Adipocyte (in vitro differentiated cells): ENCODE data around the gene ZNF736.
"Not testable (repeated sequence)": the region's sequence is repeated elsewhere in the genome, so short reads cannot be mapped to it uniquely, and the experiment has no call there.

Source experiments
- DNase-seq: peaks from one replicate; pipeline ENCODE4 v3.0.0-alpha.2; 2015; ENCODE audit warnings: low read depth
- H3K27me3 ChIP-seq: replicated peaks from 2 replicates; pipeline ENCODE4 v1.7.0; 2013; ENCODE audit warnings: mild to moderate bottlenecking, low read length, moderate library complexity; ENCODE audit not compliant: control insufficient read depth, insufficient read depth
- H3K36me3 ChIP-seq: 2 replicates; pipeline ENCODE4 v1.7.0; 2013; ENCODE audit warnings: low read length, mild to moderate bottlenecking, moderate library complexity; ENCODE audit not compliant: control insufficient read depth, insufficient read depth, severe bottlenecking
- H3K4me1 ChIP-seq: 2 replicates; pipeline ENCODE4 v1.7.0; 2013; ENCODE audit warnings: mild to moderate bottlenecking, low read length, moderate library complexity; ENCODE audit not compliant: control insufficient read depth, insufficient read depth
- H3K4me3 ChIP-seq: 2 replicates; pipeline ENCODE4 v1.7.0; 2013; ENCODE audit warnings: mild to moderate bottlenecking, low read length, moderate library complexity
- H3K9ac ChIP-seq: 2 replicates; pipeline ENCODE4 v1.7.0; 2013; ENCODE audit warnings: mild to moderate bottlenecking, low read length, moderate library complexity
- H3K9me3 ChIP-seq: 2 replicates; pipeline ENCODE4 v1.7.0; 2013; ENCODE audit warnings: mild to moderate bottlenecking, low read length, moderate library complexity; ENCODE audit not compliant: control insufficient read depth

The ZNF736 gene

GRCh38 chr7:64313740-64314491 is at the start of gene ZNF736:
TSS of gene ZNF736 (plus strand) at chr7:64313961. CDS start at chr7:64314151, 190 bp downstream.
- peaks cover 3% of the 10 kb centered on the region for H3K9me3 ChIP-seq
- H3K4me1 ChIP-seq = peaks cover 11% of the 10 kb centered on the region
- peaks cover 2% of the 10 kb centered on the region for H3K36me3 ChIP-seq
- peak within 1 kb of the TSS; percentile 93 for H3K9ac ChIP-seq
- peak within 1 kb of the TSS; percentile 96 for H3K4me3 ChIP-seq
- DNase-seq = peak; percentile 93
- H3K27me3 ChIP-seq = no peaks in the 10 kb centered on the region

GRCh38 chr7:64266341-64266919 is 47.3 kb upstream of the ZNF736 start:
- no peak overlapping the region for H3K9ac ChIP-seq
- no peaks in the 10 kb centered on the region for H3K27me3 ChIP-seq
- no peaks in the 10 kb centered on the region for H3K4me1 ChIP-seq
- no peak for DNase-seq
- no peaks in the 10 kb centered on the region for H3K36me3 ChIP-seq
- peaks cover 74% of the 10 kb centered on the region for H3K9me3 ChIP-seq
- no peak overlapping the region for H3K4me3 ChIP-seq

- Histone ChIP-seq H3K4me3 (no peak overlapping the region), H3K4me1 (no peaks in the 10 kb centered on the region), H3K36me3 (no peaks in the 10 kb centered on the region), H3K27me3 (no peaks in the 10 kb centered on the region), H3K9ac (no peak overlapping the region), H3K9me3 (peaks cover 29% of the 10 kb centered on the region)
- no peak for DNase-seq
Observed at GRCh38 chr7:64277630-64278029, 36.1 kb upstream of the ZNF736 start.

GRCh38 chr7:64294701-64295420 is 18.9 kb upstream of the ZNF736 start:
- Histone ChIP-seq H3K9me3 (peaks cover 6% of the 10 kb centered on the region), H3K27me3 (no peaks in the 10 kb centered on the region), H3K36me3 (no peaks in the 10 kb centered on the region), H3K4me1 (no peaks in the 10 kb centered on the region), H3K9ac (no peak overlapping the region), H3K4me3 (no peak overlapping the region)
- DNase-seq = no peak

DNA sequence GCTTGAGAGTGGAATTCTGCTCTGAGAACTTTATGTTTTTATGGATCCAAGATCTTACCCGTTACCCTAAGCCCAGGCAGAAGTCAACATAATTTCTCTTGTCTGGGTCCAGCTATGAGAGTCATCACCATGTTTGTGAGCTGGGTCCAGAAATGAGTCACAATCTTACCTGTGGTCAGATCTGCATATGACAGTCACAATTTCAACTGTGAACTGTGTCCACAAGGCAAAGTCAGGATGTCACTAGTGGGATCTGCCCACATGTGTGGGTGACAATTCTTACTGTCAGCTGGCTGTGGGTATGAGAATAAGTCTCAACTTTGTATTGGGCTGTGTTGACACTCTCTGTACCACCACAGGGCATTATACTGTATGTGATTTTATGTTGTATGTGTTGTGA is 16.3 kb upstream of the ZNF736 start:
- DNase-seq, H3K27me3 ChIP-seq, H3K4me1 ChIP-seq, H3K36me3 ChIP-seq, H3K4me3 ChIP-seq, H3K9ac ChIP-seq, H3K9me3 ChIP-seq: not testable (repeated sequence)

- DNase-seq = no peak
- Histone ChIP-seq H3K27me3 (no peaks in the 10 kb centered on the region), H3K9ac (no peak overlapping the region), H3K9me3 (no peaks in the 10 kb centered on the region), H3K4me1 (no peaks in the 10 kb centered on the region), H3K4me3 (no peak overlapping the region), H3K36me3 (no peaks in the 10 kb centered on the region)
Observed at GRCh38 chr7:64300641-64301405, 12.9 kb upstream of the ZNF736 start.

GRCh38 chr7:64307254-64308015 is 6.3 kb upstream of the ZNF736 start:
- H3K27me3 ChIP-seq = no peaks in the 10 kb centered on the region
- H3K9ac ChIP-seq = peak overlapping the region; percentile 89
- H3K4me3 ChIP-seq = peak overlapping the region; percentile 87
- no peaks in the 10 kb centered on the region for H3K9me3 ChIP-seq
- H3K4me1 ChIP-seq = peaks cover 12% of the 10 kb centered on the region
- H3K36me3 ChIP-seq = no peaks in the 10 kb centered on the region
- DNase-seq = peak; percentile 66

DNA sequence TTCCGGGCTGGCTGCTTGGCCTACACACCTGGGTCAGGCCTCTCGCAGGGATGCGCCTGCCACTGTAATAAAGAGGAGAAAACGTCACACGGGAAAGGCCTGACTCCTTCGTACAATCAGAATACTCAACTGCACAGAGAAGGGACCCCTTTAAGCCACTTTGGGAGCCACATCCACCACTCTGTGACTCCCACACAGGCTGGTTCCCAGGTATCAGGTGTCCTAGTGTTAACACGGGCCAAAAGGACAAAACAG is 5.8 kb upstream of the ZNF736 start:
- H3K27me3 ChIP-seq = no peaks in the 10 kb centered on the region
- DNase-seq = no peak
- H3K36me3 ChIP-seq = no peaks in the 10 kb centered on the region
- H3K4me1 ChIP-seq = peaks cover 12% of the 10 kb centered on the region
- no peaks in the 10 kb centered on the region for H3K9me3 ChIP-seq
- H3K9ac ChIP-seq = peak overlapping the region; percentile 89
- H3K4me3 ChIP-seq = peak overlapping the region; percentile 87

DNA sequence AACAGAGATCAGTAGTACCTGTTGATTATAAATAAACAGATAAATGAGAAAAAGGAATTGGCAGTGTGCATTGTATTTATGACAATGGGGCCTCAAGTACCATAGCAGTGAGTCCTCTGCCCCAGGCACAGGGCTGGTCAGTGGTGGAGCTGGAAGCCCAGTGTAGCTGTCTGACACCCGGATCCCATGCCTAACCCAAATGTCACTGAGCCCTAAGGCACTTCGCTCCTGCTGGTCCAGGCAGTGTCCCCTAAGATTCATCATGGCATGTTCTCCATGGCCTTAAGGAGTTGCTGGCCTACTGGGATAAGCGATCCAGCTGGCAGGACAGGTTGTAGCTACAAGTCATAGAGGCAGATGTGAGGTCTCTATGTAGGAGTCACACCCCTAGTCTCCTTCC is 3.3 kb upstream of the ZNF736 start:
- Histone ChIP-seq H3K9me3 (no peaks in the 10 kb centered on the region), H3K9ac (no peak overlapping the region), H3K4me3 (no peak overlapping the region), H3K27me3 (no peaks in the 10 kb centered on the region), H3K36me3 (no peaks in the 10 kb centered on the region), H3K4me1 (peaks cover 20% of the 10 kb centered on the region)
- no peak for DNase-seq

- Histone ChIP-seq H3K36me3 (peaks cover 2% of the 10 kb centered on the region), H3K9me3 (no peaks in the 10 kb centered on the region), H3K4me1 (peaks cover 13% of the 10 kb centered on the region), H3K27me3 (no peaks in the 10 kb centered on the region), H3K4me3 (no peak overlapping the region), H3K9ac (no peak overlapping the region)
- DNase-seq = no peak
Observed at GRCh38 chr7:64312826-64313225, 935 bp upstream of the ZNF736 start.
